DOHH2 (cell line): Measurements from ENCODE around the gene RXFP2.

Source experiments
- H3F3A ChIP-seq: fragments of 200-600 bp; sonication (generic), shearing (Covaris generic); 2 replicates; pipeline ENCODE4 v1.6.0; 2016; ENCODE audit warnings: antibody characterized with exemption, mild to moderate bottlenecking; ENCODE audit not compliant: control insufficient read depth, insufficient read depth
- H3K27ac ChIP-seq: fragments of 200-600 bp; sonication (generic); 2 replicates; pipeline ENCODE4 v1.5.1; 2014; ENCODE audit warnings: low read depth, mild to moderate bottlenecking, low read length, moderate library complexity
- H3K27me3 ChIP-seq: fragments of 200-600 bp; sonication (generic); 2 replicates; pipeline ENCODE4 v1.6.1; 2014; ENCODE audit warnings: mild to moderate bottlenecking, low read length, mixed read lengths; ENCODE audit not compliant: control insufficient read depth
- H3K36me3 ChIP-seq: fragments of 200-600 bp; sonication (generic); 2 replicates; pipeline ENCODE4 v1.6.1; 2014; ENCODE audit warnings: mild to moderate bottlenecking, low read length, moderate library complexity, mixed read lengths; ENCODE audit not compliant: control insufficient read depth
- H3K4me1 ChIP-seq: fragments of 200-600 bp; sonication (generic); 2 replicates; pipeline ENCODE4 v1.6.1; 2014; ENCODE audit warnings: mild to moderate bottlenecking, low read length, mixed read lengths; ENCODE audit not compliant: control insufficient read depth
- H3K4me2 ChIP-seq: fragments of 200-600 bp; sonication (generic); 2 replicates; pipeline ENCODE4 v1.6.0; 2014; ENCODE audit warnings: mild to moderate bottlenecking, low read length, moderate library complexity
- H3K4me3 ChIP-seq: fragments of 200-600 bp; sonication (generic); 2 replicates; pipeline ENCODE4 v1.5.1; 2014; ENCODE audit warnings: mild to moderate bottlenecking, low read length, mixed read lengths
- H3K79me2 ChIP-seq: fragments of 200-600 bp; sonication (generic); 2 replicates; pipeline ENCODE4 v1.6.1; 2014; ENCODE audit warnings: mild to moderate bottlenecking, low read length, mixed read lengths; ENCODE audit not compliant: control insufficient read depth
- H3K9me2 ChIP-seq: fragments of 200-600 bp; sonication (generic); replicated peaks from 2 replicates; pipeline ENCODE4 v1.6.1; 2014; ENCODE audit warnings: mild to moderate bottlenecking, low read length, mixed read lengths; ENCODE audit not compliant: control insufficient read depth
- H3K9me3 ChIP-seq: fragments of 200-600 bp; sonication (generic); 2 replicates; pipeline ENCODE4 v1.6.1; 2014; ENCODE audit warnings: antibody characterized with exemption, low read length, mixed read lengths; ENCODE audit not compliant: control insufficient read depth, insufficient read depth
- H4K20me1 ChIP-seq: fragments of 200-600 bp; sonication (generic); 2 replicates; pipeline ENCODE4 v1.6.0; 2014; ENCODE audit warnings: low read depth, mild to moderate bottlenecking, antibody characterized with exemption, low read length, moderate library complexity; ENCODE audit not compliant: control insufficient read depth, insufficient read depth
- EZH2phosphoT487 ChIP-seq: fragments of 200-600 bp; sonication (generic); IDR thresholded peaks from 2 replicates; pipeline ENCODE4 v1.6.1; 2017; ENCODE audit warnings: borderline replicate concordance, mild to moderate bottlenecking, antibody characterized with exemption, low read length, moderate library complexity, mixed read lengths
- TF ChIP-seq, protein P1 (sequence below): fragments of 200-600 bp; sonication (generic); IDR thresholded peaks from one replicate; pipeline ENCODE4 v1.5.1; 2014; ENCODE audit warnings: antibody characterized with exemption, mild to moderate bottlenecking, low read depth, low read length; ENCODE audit not compliant: poor library complexity, severe bottlenecking

RXFP2 gene

DNA sequence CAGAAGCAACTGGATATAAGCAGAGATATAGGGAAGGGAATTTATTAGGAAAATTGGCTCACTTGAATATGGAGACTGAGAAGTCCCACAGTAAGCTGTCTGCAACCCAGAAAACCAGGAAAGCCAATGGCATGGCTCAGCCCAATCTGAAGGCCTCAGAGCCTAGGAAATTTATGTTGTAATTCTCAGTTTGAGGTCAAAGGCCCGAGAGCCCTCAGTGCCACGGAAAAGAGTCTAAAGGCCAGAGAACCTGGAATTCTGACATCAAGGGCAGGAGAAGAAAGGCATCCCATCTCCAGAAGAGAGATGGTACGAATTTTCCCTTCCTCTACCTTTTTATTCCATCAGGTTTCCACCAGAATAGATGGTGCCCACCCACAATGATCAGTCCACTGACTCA lies 20.1 kb upstream of the RXFP2 start:
- H3K36me3 ChIP-seq, result no peaks in the 10 kb centered on the region
- no peak overlapping the region for H3K4me3 ChIP-seq
- no peaks in the 10 kb centered on the region for H4K20me1 ChIP-seq
- 0 out of 2 replicates have a peak, but pooled peaks cover 2% of the 10 kb centered on the region for H3K27me3 ChIP-seq
- H3F3A ChIP-seq, result no peaks in the 10 kb centered on the region
- H3K9me2 ChIP-seq, result no peaks in the 10 kb centered on the region
- no peaks in the 10 kb centered on the region for H3K4me1 ChIP-seq
- H3K4me2 ChIP-seq, result no peak overlapping the region
- H3K9me3 ChIP-seq, result no peaks in the 10 kb centered on the region
- H3K79me2 ChIP-seq, result no peaks in the 10 kb centered on the region
- TF ChIP-seq EZH2phosphoT487, result no peak
- TF ChIP-seq, protein P1, sequence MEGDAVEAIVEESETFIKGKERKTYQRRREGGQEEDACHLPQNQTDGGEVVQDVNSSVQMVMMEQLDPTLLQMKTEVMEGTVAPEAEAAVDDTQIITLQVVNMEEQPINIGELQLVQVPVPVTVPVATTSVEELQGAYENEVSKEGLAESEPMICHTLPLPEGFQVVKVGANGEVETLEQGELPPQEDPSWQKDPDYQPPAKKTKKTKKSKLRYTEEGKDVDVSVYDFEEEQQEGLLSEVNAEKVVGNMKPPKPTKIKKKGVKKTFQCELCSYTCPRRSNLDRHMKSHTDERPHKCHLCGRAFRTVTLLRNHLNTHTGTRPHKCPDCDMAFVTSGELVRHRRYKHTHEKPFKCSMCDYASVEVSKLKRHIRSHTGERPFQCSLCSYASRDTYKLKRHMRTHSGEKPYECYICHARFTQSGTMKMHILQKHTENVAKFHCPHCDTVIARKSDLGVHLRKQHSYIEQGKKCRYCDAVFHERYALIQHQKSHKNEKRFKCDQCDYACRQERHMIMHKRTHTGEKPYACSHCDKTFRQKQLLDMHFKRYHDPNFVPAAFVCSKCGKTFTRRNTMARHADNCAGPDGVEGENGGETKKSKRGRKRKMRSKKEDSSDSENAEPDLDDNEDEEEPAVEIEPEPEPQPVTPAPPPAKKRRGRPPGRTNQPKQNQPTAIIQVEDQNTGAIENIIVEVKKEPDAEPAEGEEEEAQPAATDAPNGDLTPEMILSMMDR, result no peak
- H3K27ac ChIP-seq, result no peak overlapping the region

DNA sequence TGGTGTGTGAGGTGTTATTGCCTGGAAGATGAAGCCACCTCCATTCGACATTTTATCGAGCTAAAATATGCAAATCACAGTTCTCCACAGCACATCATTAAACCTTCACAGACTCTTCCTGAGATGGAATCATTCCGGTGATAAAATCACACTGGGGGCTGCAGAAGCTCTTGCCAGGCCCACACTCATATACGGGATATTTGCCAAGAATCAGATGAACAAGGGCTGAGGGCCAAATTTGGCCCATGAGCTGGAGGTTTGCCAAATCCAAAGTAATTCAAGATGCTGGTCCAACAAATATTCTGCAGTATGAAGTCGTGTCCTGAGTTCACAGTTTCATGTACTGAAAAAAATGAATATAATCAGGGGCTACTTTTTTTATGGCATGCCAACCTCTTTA lies 16.7 kb upstream of the RXFP2 start:
- Histone ChIP-seq H3K27ac (no peak overlapping the region), H3K9me3 (no peaks in the 10 kb centered on the region), H3K27me3 (0 out of 2 replicates have a peak, but pooled peaks cover 2% of the 10 kb centered on the region), H3K36me3 (no peaks in the 10 kb centered on the region), H3K4me1 (no peaks in the 10 kb centered on the region), H3K4me3 (no peak overlapping the region), H4K20me1 (no peaks in the 10 kb centered on the region), H3F3A (no peaks in the 10 kb centered on the region), H3K79me2 (no peaks in the 10 kb centered on the region), H3K9me2 (no peaks in the 10 kb centered on the region), H3K4me2 (no peak overlapping the region)
- no peak for TF ChIP-seq EZH2phosphoT487
- TF ChIP-seq, protein P1, result no peak

DNA sequence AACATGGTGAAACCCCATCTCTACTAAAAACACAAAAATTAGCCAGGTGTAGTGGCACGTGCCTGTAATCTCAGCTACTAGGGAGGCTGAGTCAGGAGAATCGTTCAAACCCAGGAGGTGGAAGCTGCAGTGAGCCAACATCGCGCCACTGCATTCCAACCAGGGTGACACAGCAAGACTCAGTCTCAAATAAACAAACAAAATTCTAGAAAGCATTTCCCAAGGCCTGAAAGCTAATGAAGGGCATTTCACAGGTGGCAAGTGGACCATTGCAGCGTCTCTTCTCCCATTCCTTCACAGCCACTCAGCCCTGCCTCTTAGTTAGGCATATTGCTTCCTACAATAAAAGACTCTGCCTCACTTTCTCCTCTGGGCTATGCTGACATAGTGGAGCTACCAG lies 13.5 kb upstream of the RXFP2 start:
- Histone ChIP-seq H3K27me3 (0 out of 2 replicates have a peak, but pooled peaks cover 2% of the 10 kb centered on the region), H3K79me2 (no peaks in the 10 kb centered on the region), H3F3A (no peaks in the 10 kb centered on the region), H3K27ac (no peak overlapping the region), H3K9me3 (no peaks in the 10 kb centered on the region), H3K36me3 (no peaks in the 10 kb centered on the region), H3K4me3 (no peak overlapping the region), H3K9me2 (no peaks in the 10 kb centered on the region), H4K20me1 (no peaks in the 10 kb centered on the region), H3K4me1 (no peaks in the 10 kb centered on the region), H3K4me2 (no peak overlapping the region)
- TF ChIP-seq, protein P1, result no peak
- TF ChIP-seq EZH2phosphoT487, result no peak
